Activated CD8-positive, alpha-beta memory T cell treated with anti-CD3 and anti-CD28 coated beads, Interleukin-2, amount 50 U/mL, for 1 hour (primary cell): ENCODE data around the gene HOOK2.
"Not testable (repeated sequence)": the region's sequence is repeated elsewhere in the genome, so short reads cannot be mapped to it uniquely, and the experiment has no call there.

ENCODE experiments used
- DNase-seq: peaks from one replicate; pipeline ENCODE4 v3.0.0-alpha.2; 2020; ENCODE audit errors: extremely low read depth

Gene HOOK2, protein sequence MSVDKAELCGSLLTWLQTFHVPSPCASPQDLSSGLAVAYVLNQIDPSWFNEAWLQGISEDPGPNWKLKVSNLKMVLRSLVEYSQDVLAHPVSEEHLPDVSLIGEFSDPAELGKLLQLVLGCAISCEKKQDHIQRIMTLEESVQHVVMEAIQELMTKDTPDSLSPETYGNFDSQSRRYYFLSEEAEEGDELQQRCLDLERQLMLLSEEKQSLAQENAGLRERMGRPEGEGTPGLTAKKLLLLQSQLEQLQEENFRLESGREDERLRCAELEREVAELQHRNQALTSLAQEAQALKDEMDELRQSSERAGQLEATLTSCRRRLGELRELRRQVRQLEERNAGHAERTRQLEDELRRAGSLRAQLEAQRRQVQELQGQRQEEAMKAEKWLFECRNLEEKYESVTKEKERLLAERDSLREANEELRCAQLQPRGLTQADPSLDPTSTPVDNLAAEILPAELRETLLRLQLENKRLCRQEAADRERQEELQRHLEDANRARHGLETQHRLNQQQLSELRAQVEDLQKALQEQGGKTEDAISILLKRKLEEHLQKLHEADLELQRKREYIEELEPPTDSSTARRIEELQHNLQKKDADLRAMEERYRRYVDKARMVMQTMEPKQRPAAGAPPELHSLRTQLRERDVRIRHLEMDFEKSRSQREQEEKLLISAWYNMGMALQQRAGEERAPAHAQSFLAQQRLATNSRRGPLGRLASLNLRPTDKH

DNA sequence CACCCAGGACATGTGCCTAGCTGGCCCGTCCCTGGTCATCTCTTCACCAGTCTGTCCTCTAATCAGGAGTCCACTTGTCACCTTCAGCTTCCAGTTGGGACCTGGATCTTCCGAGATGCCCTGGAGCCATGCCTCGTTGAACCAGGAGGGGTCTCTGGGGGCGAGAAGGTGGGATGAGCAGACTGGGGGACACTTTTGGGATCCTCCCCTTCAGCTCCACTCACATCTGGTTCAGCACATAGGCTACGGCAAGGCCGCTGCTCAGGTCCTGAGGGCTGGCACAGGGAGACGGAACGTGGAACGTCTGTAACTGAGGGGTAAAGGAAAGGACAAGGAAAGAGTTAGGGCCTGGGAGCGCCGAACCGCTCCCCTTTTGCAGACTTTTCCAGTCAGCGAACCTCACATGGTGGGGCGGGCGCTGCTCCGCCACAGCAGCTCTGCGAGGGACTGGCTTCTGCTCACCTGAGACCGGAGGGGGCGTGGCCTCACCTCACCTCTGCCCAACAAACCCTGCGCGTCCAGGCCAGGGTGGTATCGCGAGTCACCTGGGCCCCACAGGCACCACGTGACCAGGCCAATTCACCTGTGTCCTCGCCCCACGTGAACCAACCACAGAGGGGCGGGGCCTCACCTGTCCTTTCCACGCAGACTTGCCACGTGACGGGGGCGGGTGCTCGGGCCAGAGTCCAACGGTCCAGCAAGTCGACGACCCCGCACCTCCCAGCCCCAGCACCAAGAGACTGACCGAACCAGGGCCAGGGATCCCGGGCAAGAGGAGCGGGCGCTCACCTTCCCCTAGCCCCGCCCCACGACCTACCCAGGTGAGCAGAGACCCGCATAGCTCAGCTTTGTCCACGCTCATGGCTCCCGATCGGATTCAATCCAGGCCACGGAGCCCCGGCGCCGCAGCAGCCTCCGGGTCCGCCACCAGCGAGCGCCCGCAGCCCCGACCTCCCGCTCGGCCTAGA lies at the start of gene HOOK2:
Gene HOOK2, minus strand, starts transcription at position 965 of the 968 bp plus-strand sequence. Its CDS starts 103 bp downstream, at position 862.
- DNase-seq = no peak

DNA sequence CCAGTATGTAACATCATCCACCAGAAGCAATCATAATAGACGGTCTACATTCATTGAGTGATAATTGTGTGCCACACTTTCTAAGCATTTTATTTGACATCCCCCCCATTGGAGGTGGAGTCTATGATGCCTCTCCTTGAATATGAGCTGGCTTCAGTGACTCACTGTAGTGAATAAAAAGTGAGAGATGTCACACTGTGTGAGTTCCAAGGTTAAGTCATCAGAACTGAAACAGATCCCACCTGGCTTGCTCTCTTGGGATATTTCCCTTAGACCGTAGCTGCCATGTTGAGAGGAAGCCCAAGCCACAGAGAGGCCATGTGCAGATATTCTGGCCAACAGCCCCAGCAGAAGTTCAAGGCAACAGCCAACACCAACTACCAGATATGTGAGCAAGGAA lies 46.4 kb upstream of the HOOK2 start:
- no peak for DNase-seq

DNA sequence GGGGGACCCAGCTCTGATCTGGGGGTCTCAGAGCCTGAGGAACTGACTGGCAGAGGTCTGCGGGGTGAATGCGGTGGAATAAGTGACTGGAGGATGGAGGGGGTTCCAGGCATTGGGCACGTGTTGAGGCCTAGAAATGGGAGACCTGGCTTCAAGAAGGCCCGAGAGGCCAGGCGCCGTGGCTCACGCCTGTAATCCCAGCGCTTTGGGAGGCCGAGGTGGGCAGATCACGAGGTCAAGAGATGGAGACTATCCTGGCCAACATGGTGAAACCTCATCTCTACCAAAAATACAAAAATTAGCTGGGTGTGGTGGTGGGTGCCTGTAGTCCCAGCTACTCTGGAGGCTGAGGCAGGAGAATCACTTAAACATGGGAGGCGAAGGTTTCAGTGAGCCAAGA lies 42.5 kb upstream of the HOOK2 start:
- DNase-seq = not testable (repeated sequence)

DNA sequence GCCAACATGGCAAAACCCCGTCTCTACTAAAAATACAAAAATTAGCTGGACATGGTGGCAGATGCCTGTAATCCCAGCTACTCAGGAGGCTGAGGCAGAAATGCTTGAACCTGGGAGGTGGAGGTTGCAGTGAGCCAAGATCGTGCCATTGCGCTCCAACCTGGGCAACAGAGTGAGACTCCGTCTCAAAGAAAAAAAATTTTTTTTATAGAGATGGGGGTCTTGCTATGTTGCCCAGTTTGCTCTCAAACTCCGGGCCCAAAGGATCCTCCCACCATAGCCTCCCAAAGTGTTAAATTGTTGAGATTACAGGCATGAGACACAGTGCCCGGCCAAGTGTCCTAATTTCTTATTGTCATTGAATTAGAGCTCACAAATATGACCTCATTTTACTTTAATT lies 41.8 kb upstream of the HOOK2 start:
- DNase-seq = not testable (repeated sequence)

DNA sequence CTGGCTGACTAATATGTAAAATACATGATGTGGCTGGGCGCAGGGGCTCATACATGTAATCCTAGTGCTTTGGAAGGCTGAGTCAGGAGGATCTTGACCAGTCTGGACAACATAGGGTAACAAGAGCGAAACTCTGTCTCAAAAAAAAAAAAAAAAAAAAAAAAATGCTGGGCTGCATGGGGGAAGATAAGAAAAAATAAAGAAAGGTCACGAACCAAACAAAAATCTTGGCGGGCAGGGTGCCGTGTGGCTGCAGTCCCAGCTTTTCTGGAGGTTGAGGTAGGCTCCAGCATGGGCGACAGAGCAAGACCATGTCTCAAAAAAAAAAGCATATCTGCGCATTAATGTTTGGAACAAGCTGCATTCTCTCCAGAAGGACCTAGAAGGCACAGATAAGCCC lies 39.7 kb upstream of the HOOK2 start:
- DNase-seq = no peak

DNA sequence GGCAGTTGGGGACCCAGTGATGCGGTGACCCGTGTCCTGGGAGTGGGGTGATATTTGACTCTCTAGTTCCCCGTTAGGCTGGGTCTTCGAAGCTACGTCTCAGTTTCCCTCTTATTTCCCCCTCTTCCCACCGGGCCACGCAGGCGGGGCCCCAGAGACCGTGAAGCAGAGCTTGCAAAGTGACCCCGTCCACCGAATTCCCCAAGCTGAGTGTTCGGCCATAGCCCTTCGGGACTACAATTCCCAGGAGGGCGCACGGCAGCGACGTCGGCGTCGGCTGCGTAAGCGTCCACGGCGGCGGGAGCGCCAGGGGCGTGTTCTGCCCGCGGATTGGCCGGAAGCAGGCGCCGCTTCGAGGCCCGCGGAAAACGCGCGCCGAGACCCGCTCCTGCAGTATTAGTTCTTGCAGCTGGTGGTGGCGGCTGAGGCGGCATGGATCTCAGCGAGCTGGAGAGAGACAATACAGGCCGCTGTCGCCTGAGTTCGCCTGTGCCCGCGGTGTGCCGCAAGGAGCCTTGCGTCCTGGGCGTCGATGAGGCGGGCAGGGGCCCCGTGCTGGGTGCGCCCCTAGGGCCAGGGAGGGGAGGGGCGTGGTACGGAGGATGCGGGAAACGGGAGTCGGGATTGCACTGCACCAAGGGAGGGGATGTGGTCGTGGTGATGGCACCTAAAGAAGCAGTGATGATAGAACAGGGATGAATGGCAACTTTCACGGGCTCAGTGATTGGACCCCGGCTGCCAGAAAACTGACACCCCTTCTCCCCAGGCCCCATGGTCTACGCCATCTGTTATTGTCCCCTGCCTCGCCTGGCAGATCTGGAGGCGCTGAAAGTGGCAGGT lies 31.1 kb upstream of the HOOK2 start, which contains the start of gene RNASEH2A:
Gene RNASEH2A, plus strand, starts transcription at position 343 of the 840 bp plus-strand sequence. Its CDS starts 90 bp downstream, at position 433.
- no peak for DNase-seq

DNA sequence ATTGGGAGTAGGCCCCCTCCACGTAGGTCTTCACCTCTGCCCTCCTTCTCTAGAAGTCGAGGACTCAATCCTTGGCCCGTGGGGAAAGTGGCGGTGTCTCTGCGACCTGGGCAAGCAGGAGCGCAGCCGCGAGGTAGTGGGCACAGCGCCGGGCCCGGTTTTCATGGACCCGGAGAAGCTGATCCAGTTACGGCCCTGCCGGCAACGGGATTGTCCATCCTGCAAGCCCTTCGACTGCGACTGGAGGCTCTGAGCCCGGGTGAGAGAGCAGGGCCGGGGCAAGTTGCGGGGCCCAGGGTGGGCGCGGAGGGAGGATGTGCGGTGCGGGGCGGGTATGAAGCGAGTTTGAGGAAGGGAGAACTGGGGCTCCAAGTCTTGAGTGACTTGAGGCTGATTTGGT lies 28.7 kb upstream of the HOOK2 start:
- DNase-seq = no peak

DNA sequence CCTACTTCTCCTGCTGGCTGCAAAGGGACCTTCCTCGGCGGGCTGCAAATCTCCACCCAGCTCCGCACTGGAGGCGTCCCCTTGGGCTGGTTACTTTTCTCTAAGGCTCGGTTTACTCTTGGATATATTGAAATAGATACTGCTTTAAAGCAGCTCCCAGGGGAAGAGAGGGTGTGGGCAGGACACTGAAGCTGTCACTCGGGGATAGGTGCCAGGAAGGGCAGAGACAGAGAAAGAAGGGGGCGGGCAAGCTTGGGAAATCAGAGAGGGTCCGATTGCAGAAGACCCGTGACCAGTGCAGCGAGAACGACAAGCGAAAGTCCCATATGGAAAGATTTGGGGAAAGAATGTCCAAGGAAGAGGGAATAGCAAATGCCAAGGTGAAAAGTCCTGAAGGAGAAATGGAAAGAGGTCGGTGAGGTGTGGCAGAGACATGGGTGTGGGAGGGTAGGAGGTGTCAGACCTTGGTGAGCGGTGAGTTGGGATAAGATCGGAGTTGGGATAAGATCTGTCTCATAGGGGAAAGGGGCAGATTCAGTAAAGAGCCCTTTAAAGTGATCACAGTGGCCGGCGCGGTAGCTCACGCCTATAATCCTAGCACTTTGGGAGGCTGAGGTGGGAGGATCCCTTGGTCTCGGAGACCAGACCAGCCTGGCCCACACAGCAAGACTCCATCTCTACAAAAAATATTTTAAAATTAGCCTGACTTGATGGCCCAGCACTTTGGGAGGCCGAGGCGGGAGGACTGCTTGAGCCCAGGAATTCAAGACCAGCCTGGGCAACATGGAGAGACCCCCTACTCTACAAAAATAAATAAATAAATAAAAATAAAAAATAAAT lies 27.1 kb upstream of the HOOK2 start:
- DNase-seq = no peak

DNA sequence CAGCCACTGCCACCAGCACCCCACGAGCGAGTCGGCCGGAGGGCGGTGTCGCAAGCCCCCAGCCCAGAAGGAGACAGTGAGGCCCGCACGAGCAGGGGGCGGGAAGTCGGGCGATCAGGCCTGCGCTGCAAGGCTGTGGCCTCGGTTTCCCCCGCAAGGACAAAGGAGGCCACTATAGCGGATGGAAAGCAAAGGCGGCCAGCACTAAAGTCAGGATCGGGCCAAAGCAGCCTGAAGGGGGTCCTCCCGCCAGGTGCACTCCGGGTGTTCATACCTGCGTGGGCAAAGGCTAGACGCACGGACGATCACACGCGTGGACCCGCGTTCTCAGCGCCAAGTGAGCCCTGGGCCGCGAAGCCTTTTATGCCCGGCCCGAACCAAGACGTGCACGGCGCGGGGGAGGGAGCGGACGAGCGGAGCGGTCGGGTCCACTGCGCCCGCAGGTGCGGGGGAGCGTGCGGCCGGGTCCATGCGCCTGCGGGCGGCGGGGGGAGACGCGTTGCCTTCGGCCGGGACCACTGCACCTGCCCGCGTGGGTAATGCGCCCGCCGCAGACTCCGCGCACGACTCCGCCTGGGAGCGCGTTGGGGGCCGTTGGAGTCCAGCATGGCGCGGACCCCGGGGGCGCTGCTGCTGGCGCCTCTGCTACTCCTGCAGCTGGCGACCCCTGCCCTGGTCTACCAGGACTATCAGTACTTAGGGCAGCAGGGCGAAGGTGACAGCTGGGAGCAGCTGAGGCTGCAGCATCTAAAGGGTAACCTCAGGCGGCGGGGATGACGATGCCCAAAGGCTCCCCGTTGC lies 26.3 kb upstream of the HOOK2 start, which contains the start of the genes PRDX2 and THSD8:
Gene PRDX2, minus strand, starts transcription at position 335 of the 801 bp plus-strand sequence. CDS start 539 bp downstream, outside the sequence.
Gene THSD8, plus strand, starts transcription at position 604 of the 801 bp plus-strand sequence. Its CDS starts 3 bp downstream, at position 607.
- no peak for DNase-seq

DNA sequence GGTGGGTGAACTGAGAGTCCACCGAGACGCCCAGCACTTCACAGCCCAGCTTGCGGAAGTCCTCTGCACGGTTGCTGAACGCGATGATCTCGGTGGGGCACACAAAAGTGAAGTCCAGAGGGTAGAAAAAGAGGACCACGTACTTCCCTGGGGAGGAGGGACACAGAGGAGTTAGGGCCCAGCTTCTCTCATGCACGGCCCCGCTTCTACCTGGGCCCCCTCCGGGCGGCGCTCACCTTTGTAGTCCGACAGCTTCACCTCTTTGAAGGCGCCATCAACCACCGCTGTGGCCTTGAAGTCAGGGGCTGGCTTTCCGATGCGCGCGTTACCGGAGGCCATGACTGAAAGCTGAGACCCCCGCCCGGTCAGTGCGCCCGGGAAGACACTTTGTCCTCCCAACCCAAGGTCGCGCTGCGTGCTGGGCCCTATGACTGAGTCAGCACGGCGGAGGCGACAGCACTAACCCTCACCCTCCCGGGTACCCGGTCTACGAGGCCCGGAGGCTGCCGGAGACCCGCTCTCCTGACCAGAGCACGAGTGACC lies 25.6 kb upstream of the HOOK2 start:
- no peak for DNase-seq

DNA sequence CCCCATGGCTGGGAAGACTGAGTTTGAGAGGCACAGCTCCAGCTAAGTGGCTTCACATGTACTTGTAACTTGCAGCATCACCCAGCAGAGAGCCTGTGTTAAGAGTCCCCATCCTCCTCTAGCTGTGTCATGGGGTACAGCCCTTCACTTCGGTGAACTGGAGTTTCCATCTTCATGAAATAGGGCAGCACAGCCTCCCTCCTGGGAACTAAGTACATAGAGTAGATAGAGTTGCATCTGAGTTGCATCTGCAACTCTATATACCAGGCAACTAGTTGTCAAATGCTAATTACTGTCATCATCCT lies 25.1 kb upstream of the HOOK2 start:
- DNase-seq = no peak

DNA sequence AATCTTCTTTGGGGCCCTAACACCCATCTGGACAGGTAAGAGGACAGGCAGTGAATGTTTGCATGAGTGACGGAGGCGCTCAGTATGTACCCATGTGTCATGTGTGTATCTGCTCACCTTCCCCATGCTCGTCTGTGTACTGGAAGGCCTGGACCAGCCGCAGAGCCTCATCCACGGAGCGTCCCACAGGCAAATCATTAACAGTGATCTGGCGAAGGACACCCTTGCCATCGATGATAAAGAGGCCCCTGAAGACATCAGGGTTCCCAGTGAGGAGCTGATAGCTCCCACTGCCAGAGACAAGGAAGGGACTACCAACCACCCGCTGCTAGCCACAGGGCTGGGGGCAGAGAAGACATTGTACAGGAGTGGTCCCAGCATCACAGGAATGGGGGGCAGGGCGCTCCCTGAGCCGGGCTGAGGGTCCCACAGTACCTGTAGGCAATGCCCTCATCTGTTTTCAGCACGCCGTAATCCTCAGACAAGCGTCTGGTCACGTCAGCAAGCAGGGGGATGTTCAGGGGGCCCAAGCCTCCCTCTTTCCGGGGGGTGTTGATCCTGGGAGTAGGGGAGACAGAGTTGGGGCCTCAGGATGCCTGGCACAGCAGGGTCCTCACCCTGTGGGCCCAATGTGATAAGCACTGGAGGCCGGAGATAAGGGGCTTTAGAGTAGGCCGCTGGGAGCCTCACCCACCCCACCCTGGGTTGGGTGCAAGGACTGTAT lies 24.6 kb upstream of the HOOK2 start:
- no peak for DNase-seq

DNA sequence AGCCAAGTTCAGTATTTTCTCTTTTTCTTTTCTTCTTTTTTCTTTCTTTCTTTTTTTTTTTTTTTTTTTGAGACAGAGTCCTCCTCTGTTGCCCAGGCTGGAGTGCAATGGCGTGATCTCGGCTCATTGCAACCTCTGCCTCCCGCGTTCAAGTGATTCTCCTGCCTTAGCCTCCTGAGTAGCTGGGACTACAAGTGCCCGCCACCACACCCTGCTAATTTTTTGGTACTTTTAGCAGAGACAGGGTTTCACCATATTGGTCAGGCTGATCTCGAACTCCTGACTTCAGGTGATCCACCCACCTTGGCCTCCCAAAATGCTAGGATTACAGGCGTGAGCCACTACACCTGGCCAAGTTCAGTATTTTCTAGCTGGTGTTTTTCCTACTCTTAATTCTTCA lies 22.3 kb upstream of the HOOK2 start:
- DNase-seq = not testable (repeated sequence)

DNA sequence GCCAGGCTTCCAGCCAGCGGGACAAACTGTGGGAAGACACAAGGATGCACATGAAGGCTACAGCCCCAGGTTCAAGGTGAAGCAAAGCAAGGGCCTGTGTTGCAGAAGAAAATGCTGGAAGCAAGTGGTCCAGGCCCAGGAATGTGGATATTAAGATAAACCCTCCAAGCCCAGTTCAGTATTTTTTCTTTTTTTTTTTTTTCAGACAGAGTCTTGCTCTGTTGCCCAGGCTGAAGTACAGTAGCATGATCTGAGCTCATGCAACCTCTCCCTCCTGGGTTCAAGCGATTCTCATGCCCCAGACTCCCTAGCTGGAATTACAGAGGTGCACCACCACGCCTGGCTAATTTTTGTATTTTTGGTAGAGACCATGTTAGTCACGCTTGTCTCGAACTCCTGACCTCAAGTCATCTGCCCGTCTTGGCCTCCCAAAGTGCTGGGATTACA lies 21.8 kb upstream of the HOOK2 start:
- DNase-seq = no peak

DNA sequence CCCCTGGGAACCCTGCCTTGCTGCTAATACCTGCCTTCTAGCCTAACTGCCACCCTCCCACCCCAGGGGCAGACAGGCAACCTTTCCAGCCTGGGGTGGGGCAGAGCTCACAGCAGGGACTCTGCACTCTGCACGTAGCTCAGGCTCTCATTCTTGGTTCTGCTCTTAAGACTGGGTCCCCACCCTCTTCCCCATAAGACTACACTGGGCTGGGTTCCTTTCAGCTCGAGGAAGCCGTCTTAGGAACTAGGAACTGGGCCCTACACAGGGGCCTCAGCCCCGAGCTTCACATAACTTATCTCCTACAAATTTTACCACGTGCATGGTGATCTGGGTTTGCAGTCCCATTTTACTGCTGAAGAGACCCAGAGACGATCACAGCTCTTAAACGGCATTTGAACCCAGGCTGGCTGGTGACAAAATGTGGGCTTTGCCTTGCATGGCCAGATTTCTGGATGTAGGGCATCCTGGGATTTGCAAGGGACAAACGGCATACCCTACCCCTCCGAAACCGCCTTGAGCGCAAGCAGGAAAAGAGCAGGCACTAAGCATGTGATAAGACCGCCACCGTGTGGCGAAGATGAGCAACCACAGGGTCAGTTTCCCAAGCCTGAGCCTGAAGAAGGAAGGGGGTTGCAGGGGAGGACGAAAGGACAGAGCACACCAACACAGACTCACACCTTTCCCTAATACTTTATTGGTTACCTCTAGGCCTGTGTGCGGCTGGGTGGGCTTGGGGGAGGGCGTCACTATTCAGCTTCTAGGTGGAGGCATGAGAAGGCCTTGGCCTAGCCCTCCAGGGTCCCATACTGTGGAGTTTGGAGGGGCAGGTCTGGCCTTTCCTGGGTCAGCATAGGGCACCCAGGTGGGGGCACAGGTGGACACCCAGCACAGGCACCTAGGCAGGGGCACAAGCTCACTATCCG lies 21.1 kb upstream of the HOOK2 start:
- DNase-seq = no peak

DNA sequence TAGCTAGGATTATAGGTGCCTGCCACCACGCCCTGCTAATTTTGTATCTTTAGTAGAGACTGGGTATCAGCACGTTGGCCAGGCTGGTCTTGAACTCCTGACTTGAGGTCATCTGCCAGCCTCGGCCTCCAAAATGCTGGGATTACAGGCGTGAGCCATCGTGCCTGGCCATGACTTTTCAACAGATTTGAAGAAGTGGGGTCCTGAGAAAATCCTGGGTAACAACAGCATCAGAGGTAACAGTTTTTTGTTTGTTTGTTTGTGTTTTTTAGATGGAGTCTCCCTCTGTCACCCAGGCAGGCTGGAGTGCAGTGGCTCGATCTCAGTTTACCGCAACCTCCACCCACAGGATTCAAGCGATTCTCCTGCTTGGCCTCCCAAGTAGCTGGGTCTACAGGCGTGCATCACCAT lies 19.6 kb upstream of the HOOK2 start:
- DNase-seq = no peak
